HEK293 (cell line): Measurements from ENCODE around the gene MS4A7.
A peak's percentile ranks its signal among the peaks of the same experiment; 100 is the strongest.

Source experiments
- CTCF ChIA-PET: fragments of 350-600 bp; formaldehyde crosslinking; extraction: SDS; loops from one replicate; lab custom pipeline; 2021; ENCODE audit warnings: antibody characterized with exemption; lab: Yijun Ruan, JAX
- POLR2A ChIA-PET: fragments of 300-600 bp; formaldehyde crosslinking; extraction: SDS; loops from one replicate; lab custom pipeline; 2020; ENCODE audit warnings: antibody characterized with exemption, inconsistent platforms; lab: Yijun Ruan, JAX
- H3K27ac ChIP-seq: fragments of 200-500 bp; sonication (Bioruptor generic); 2 replicates; pipeline ENCODE4 v1.5.1; 2014; ENCODE audit warnings: low read depth, low read length, control low read depth, inconsistent platforms; ENCODE audit errors: extremely low read depth
- H3K36me3 ChIP-seq, 2 experiments: fragments of 200-500 bp in 1 of 2; sonication (Bioruptor generic) in 1 of 2; 1 replicate in 1 of 2; 2 replicates in 1 of 2; pipeline ENCODE4 v1.5.1; 2014 to 2017; ENCODE audit warnings: inconsistent platforms in 2 of 2, low read length in 2 of 2; ENCODE audit not compliant: control insufficient read depth in 2 of 2, insufficient read depth in 1 of 2
- H3K4me1 ChIP-seq: fragments of 200-500 bp; sonication (Bioruptor generic); 2 replicates; pipeline ENCODE4 v1.5.1; 2014; ENCODE audit warnings: mild to moderate bottlenecking, low read length, inconsistent platforms; ENCODE audit not compliant: control insufficient read depth, insufficient read depth
- H3K4me3 ChIP-seq: 2 replicates; pipeline ENCODE4 v1.5.1; 2011; ENCODE audit warnings: low read depth, mild to moderate bottlenecking, control low read depth, low read length, moderate library complexity
- H3K9me3 ChIP-seq: fragments of 200-500 bp; sonication (Bioruptor generic); 2 replicates; pipeline ENCODE4 v1.5.1; 2014; ENCODE audit warnings: low read depth, low read length, inconsistent platforms; ENCODE audit not compliant: control insufficient read depth, insufficient read depth
- BCL11A ChIP-seq: fragments of 450-650 bp; formaldehyde crosslinking; IDR thresholded peaks from 2 replicates; pipeline ENCODE4 v1.5.1; 2016; ENCODE audit warnings: low read depth, missing biosample characterization, missing genetic modification characterization
- GLI2 ChIP-seq: fragments of 450-650 bp; formaldehyde crosslinking; IDR thresholded peaks from 2 replicates; pipeline ENCODE4; 2017; ENCODE audit warnings: missing biosample characterization, missing genetic modification characterization, low read depth, borderline replicate concordance
- KLF9 ChIP-seq: fragments of 450-650 bp; formaldehyde crosslinking; IDR thresholded peaks from 2 replicates; pipeline ENCODE4 v1.5.1; 2016; ENCODE audit warnings: missing biosample characterization, missing genetic modification characterization, low read depth
- PRDM1 ChIP-seq: fragments of 450-650 bp; formaldehyde crosslinking; IDR thresholded peaks from 2 replicates; pipeline ENCODE4; 2016; ENCODE audit warnings: missing biosample characterization, missing genetic modification characterization
- SP3 ChIP-seq: fragments of 450-650 bp; formaldehyde crosslinking; IDR thresholded peaks from 2 replicates; pipeline ENCODE4 v1.5.1; 2016; ENCODE audit warnings: missing biosample characterization, missing genetic modification characterization
- SP7 ChIP-seq: fragments of 450-650 bp; formaldehyde crosslinking; IDR thresholded peaks from 2 replicates; pipeline ENCODE4 v1.5.1; 2016; ENCODE audit warnings: missing biosample characterization, missing genetic modification characterization
- ZBTB20 ChIP-seq: fragments of 450-650 bp; formaldehyde crosslinking; IDR thresholded peaks from 2 replicates; pipeline ENCODE4 v1.5.1; 2016; ENCODE audit warnings: missing biosample characterization, missing genetic modification characterization
- ZFP41 ChIP-seq: fragments of 450-650 bp; formaldehyde crosslinking; IDR thresholded peaks from 2 replicates; pipeline ENCODE4 v1.5.1; 2016; ENCODE audit warnings: missing biosample characterization, missing genetic modification characterization, borderline replicate concordance
- ZNF121 ChIP-seq: fragments of 450-650 bp; formaldehyde crosslinking; IDR thresholded peaks from 2 replicates; pipeline ENCODE4 v1.5.1; 2016; ENCODE audit warnings: missing biosample characterization, missing genetic modification characterization
- ZNF133 ChIP-seq: fragments of 450-650 bp; formaldehyde crosslinking; IDR thresholded peaks from 2 replicates; pipeline ENCODE4 v1.5.1; 2016; ENCODE audit warnings: missing biosample characterization, missing genetic modification characterization
- ZNF302 ChIP-seq: fragments of 450-650 bp; formaldehyde crosslinking; IDR thresholded peaks from 2 replicates; pipeline ENCODE4 v1.5.1; 2016; ENCODE audit warnings: missing biosample characterization, missing genetic modification characterization, low read depth
- ZNF366 ChIP-seq: fragments of 450-650 bp; formaldehyde crosslinking; conservative IDR thresholded peaks from 2 replicates; pipeline ENCODE4 v1.5.1; 2016; ENCODE audit warnings: missing biosample characterization, missing genetic modification characterization
- ZNF404 ChIP-seq: fragments of 450-650 bp; formaldehyde crosslinking; IDR thresholded peaks from 2 replicates; pipeline ENCODE4 v1.5.1; 2017; ENCODE audit warnings: missing biosample characterization, missing genetic modification characterization
- ZNF473 ChIP-seq: fragments of 450-650 bp; formaldehyde crosslinking; IDR thresholded peaks from 2 replicates; pipeline ENCODE4 v1.5.1; 2017; ENCODE audit warnings: missing biosample characterization, missing genetic modification characterization
- ZNF530 ChIP-seq: fragments of 450-650 bp; formaldehyde crosslinking; IDR thresholded peaks from 2 replicates; pipeline ENCODE4 v1.5.1; 2016; ENCODE audit warnings: low read depth, missing biosample characterization, missing genetic modification characterization
- ZNF549 ChIP-seq: fragments of 450-650 bp; IDR thresholded peaks from 2 replicates; pipeline ENCODE4 v1.5.1; 2018; ENCODE audit warnings: missing biosample characterization, missing genetic modification characterization, mild to moderate bottlenecking, inconsistent platforms, moderate library complexity
- ZNF571 ChIP-seq: fragments of 450-650 bp; formaldehyde crosslinking; IDR thresholded peaks from 2 replicates; pipeline ENCODE4 v1.5.0; 2017; ENCODE audit warnings: missing biosample characterization, missing genetic modification characterization
- ZNF658 ChIP-seq: fragments of 450-650 bp; formaldehyde crosslinking; IDR thresholded peaks from 2 replicates; pipeline ENCODE4; 2016; ENCODE audit warnings: missing biosample characterization, missing genetic modification characterization
- ZNF707 ChIP-seq: fragments of 450-650 bp; formaldehyde crosslinking; IDR thresholded peaks from 2 replicates; pipeline ENCODE4 v1.5.1; 2016; ENCODE audit warnings: missing biosample characterization, missing genetic modification characterization
- ZNF747 ChIP-seq: fragments of 450-650 bp; formaldehyde crosslinking; IDR thresholded peaks from 2 replicates; pipeline ENCODE4 v1.5.1; 2016; ENCODE audit warnings: missing biosample characterization, missing genetic modification characterization
- ZNF785 ChIP-seq: fragments of 450-650 bp; formaldehyde crosslinking; IDR thresholded peaks from 2 replicates; pipeline ENCODE4 v1.5.1; 2016; ENCODE audit warnings: missing biosample characterization, missing genetic modification characterization
- TF ChIP-seq, protein P1 (sequence below): fragments of 450-650 bp; formaldehyde crosslinking; IDR thresholded peaks from 2 replicates; pipeline ENCODE4 v1.5.1; 2017; ENCODE audit warnings: missing biosample characterization, missing genetic modification characterization
- TF ChIP-seq, protein P2 (sequence below): fragments of 450-650 bp; formaldehyde crosslinking; IDR thresholded peaks from 2 replicates; pipeline ENCODE4 v1.5.1; 2016; ENCODE audit warnings: missing biosample characterization, missing genetic modification characterization
- TF ChIP-seq, protein P3 (sequence below): IDR thresholded peaks from 2 replicates; pipeline ENCODE4 v1.6.1; 2011; ENCODE audit warnings: mild to moderate bottlenecking, low read depth, low read length, borderline replicate concordance
- TF ChIP-seq, protein P4 (sequence below): fragments of 450-650 bp; formaldehyde crosslinking; IDR thresholded peaks from 2 replicates; pipeline ENCODE4 v1.5.1; 2016; ENCODE audit warnings: missing biosample characterization, missing genetic modification characterization

Gene MS4A7

DNA sequence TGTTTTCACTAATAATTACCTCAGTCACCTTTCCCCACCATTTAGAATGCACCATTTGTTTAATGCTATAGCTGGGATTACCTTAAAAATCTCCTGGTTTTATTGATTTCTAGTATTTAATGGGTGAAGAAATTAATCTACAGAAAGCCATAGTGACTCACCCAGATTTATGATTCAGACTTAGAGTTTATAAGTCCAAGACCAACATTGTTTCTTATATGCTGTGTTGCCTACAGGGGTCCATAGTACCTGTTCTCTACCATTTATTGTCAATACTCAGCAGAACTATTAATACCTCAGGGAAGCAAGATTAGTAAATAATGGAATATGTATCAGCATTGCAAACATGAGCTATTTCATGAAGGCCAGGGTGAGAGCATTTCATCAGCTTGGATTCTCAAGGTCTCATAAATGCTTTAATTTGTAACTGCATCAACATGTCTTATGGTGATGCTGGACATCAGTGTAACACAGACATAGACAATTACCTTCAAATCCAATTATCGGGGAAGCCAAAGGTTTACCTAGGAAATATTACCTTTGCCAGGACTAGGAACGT, 8.0 kb upstream of the MS4A7 start:
- Histone ChIP-seq H3K9me3 (no peaks in the 10 kb centered on the region), H3K27ac (no peak overlapping the region), H3K36me3 (no peaks in the 10 kb centered on the region), H3K4me3 (no peak overlapping the region), H3K4me1 (0 out of 2 replicates have a peak, but pooled peaks cover 3% of the 10 kb centered on the region)
- ChIA-PET POLR2A (no interaction called here), CTCF (interaction anchor here (0.6 kb wide), 1 partner anchor 20 kb away, joined by 4 read pairs; no protein-coding TSS in a partner anchor)
- TF ChIP-seq ZNF658, result no peak
- no peak for TF ChIP-seq ZNF571
- TF ChIP-seq, protein P1, sequence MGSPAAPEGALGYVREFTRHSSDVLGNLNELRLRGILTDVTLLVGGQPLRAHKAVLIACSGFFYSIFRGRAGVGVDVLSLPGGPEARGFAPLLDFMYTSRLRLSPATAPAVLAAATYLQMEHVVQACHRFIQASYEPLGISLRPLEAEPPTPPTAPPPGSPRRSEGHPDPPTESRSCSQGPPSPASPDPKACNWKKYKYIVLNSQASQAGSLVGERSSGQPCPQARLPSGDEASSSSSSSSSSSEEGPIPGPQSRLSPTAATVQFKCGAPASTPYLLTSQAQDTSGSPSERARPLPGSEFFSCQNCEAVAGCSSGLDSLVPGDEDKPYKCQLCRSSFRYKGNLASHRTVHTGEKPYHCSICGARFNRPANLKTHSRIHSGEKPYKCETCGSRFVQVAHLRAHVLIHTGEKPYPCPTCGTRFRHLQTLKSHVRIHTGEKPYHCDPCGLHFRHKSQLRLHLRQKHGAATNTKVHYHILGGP (tag by site-specific recombination), result no peak

DNA sequence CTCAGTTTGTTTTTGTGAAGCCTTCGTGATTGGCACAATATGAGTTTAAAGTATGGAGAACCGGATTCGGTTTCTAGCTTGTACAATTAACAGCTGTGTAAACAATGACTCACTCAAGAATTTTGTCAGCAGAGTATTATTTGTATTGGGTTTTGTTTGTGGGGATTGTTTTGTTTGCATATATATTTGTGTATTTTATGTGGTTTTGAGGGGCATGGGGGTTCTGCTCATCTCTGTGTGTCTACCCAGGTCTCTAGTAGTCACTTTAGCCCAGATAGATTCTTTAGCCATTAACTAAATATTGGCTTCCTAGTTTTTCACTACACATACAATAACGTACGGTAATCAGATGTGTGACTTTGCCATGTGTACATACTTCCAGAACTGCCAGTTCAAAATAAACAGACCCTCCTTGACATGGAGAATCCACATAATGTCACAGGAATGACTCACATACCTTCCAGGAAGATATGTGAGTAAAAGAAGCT, 7.5 kb upstream of the MS4A7 start:
- ChIA-PET CTCF (interaction anchor here (0.6 to 3.8 kb wide), 3 partner anchors 8 to 105 kb away, joined by 4 to 15 read pairs (median 4); no protein-coding TSS in a partner anchor), POLR2A (no interaction called here)
- no peak overlapping the region for H3K27ac ChIP-seq
- H3K4me1 ChIP-seq, result 0 out of 2 replicates have a peak, but pooled peaks cover 3% of the 10 kb centered on the region
- no peaks in the 10 kb centered on the region for H3K36me3 ChIP-seq
- no peaks in the 10 kb centered on the region for H3K9me3 ChIP-seq
- TF ChIP-seq ZNF530 (tag by site-specific recombination) (no peak), ZFP41 (tag by site-specific recombination) (no peak), ZNF302 (no peak), GLI2 (tag by site-specific recombination) (no peak), ZNF366 (tag by site-specific recombination) (peak; percentile 46; the same call in 1 of the 2 replicates), ZBTB20 (tag by site-specific recombination) (no peak)
- TF ChIP-seq, protein P2, sequence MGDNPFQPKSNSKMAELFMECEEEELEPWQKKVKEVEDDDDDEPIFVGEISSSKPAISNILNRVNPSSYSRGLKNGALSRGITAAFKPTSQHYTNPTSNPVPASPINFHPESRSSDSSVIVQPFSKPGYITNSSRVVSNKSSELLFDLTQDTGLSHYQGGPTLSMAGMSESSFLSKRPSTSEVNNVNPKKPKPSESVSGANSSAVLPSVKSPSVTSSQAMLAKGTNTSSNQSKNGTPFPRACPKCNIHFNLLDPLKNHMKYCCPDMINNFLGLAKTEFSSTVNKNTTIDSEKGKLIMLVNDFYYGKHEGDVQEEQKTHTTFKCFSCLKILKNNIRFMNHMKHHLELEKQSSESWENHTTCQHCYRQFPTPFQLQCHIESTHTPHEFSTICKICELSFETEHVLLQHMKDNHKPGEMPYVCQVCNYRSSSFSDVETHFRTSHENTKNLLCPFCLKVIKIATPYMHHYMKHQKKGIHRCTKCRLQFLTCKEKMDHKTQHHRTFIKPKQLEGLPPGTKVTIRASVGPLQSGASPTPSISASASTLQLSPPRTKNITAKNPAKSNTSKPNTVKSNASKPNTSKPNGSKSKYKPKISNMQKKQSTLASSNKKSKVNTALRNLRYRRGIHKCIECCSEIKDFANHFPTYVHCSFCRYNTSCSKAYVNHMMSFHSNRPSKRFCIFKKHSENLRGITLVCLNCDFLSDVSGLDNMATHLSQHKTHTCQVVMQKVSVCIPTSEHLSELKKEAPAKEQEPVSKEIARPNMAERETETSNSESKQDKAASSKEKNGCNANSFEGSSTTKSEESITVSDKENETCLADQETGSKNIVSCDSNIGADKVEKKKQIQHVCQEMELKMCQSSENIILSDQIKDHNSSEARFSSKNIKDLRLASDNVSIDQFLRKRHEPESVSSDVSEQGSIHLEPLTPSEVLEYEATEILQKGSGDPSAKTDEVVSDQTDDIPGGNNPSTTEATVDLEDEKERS (tag by site-specific recombination), result no peak
- H3K4me3 ChIP-seq, result no peak overlapping the region

DNA sequence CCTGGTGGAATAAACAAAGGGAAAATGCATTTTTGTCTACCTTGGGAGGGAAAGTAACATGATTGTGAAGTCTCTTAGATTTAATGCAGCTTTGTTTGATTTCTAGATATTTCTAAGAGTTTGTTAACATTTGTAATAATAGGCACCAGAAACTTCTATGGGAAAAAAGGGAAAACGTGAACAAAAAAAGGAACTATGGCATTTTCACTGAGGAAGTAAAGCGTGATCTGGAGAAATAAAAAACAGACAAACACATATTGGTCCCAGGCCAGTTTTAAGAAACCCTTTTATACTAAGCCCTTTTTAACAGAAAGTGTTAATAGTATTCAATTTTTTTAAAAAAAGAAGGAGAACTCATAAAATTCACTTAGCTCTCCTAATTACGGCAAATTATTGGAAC, 6.9 kb upstream of the MS4A7 start:
- Histone ChIP-seq H3K36me3 (no peaks in the 10 kb centered on the region), H3K4me3 (no peak overlapping the region), H3K27ac (no peak overlapping the region), H3K4me1 (0 out of 2 replicates have a peak, but pooled peaks cover 3% of the 10 kb centered on the region), H3K9me3 (no peaks in the 10 kb centered on the region)
- ChIA-PET POLR2A (no interaction called here), CTCF (interaction anchor here (0.6 to 3.8 kb wide), 3 partner anchors 8 to 105 kb away, joined by 4 to 15 read pairs (median 4); no protein-coding TSS in a partner anchor)
- no peak for TF ChIP-seq ZNF473 (tag by site-specific recombination)
- no peak for TF ChIP-seq ZNF747 (tag by site-specific recombination)
- no peak for TF ChIP-seq BCL11A (tag by site-specific recombination)
- TF ChIP-seq ZNF785 (tag by site-specific recombination), result no peak
- TF ChIP-seq, protein P3, sequence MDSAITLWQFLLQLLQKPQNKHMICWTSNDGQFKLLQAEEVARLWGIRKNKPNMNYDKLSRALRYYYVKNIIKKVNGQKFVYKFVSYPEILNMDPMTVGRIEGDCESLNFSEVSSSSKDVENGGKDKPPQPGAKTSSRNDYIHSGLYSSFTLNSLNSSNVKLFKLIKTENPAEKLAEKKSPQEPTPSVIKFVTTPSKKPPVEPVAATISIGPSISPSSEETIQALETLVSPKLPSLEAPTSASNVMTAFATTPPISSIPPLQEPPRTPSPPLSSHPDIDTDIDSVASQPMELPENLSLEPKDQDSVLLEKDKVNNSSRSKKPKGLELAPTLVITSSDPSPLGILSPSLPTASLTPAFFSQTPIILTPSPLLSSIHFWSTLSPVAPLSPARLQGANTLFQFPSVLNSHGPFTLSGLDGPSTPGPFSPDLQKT, result no peak
- no peak for TF ChIP-seq ZNF707 (tag by site-specific recombination)
- TF ChIP-seq KLF9 (tag by site-specific recombination), result no peak
- no peak for TF ChIP-seq ZNF121 (tag by site-specific recombination)
- no peak for TF ChIP-seq SP7 (tag by site-specific recombination)
- no peak for TF ChIP-seq PRDM1 (tag by site-specific recombination)
- no peak for TF ChIP-seq SP3 (tag by site-specific recombination)
- TF ChIP-seq ZNF133 (tag by site-specific recombination), result no peak
- no peak for TF ChIP-seq ZNF549
- TF ChIP-seq ZNF404 (tag by site-specific recombination), result no peak
- TF ChIP-seq, protein P4, sequence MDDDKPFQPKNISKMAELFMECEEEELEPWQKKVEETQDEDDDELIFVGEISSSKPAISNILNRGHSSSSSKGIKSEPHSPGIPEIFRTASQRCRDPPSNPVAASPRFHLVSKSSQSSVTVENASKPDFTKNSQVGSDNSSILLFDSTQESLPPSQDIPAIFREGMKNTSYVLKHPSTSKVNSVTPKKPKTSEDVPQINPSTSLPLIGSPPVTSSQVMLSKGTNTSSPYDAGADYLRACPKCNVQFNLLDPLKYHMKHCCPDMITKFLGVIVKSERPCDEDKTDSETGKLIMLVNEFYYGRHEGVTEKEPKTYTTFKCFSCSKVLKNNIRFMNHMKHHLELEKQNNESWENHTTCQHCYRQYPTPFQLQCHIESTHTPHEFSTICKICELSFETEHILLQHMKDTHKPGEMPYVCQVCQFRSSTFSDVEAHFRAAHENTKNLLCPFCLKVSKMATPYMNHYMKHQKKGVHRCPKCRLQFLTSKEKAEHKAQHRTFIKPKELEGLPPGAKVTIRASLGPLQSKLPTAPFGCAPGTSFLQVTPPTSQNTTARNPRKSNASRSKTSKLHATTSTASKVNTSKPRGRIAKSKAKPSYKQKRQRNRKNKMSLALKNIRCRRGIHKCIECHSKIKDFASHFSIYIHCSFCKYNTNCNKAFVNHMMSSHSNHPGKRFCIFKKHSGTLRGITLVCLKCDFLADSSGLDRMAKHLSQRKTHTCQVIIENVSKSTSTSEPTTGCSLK (tag by site-specific recombination), result no peak
